Panc1 (cell line): ENCODE data around the gene GALNT10. TPM values are rescaled to one million over a fixed set of nuclear protein-coding genes. Genes with fewer than 3 reads are reported as not detected.
A peak's percentile ranks its signal among the peaks of the same experiment; 100 is the strongest.

Source experiments
- ATAC-seq: fragments of 200-7000 bp; cut with Tn5 transposase; 2 replicates; pipeline ENCODE4 v1.9.1; 2020; ENCODE audit warnings: mild to moderate bottlenecking, moderate library complexity
- BruUV-seq: library from RNA; stranded (reverse); fragments of 400-500 nt; replicated peaks from 2 replicates; lab custom pipeline; 2021; lab: Mats Ljungman, UMichigan
- CTCF ChIA-PET: fragments of 300-600 bp; sonication (Branson Sonifier 250); formaldehyde crosslinking; loops from one replicate; lab custom pipeline; 2022; ENCODE audit warnings: antibody characterized with exemption; lab: Charles Lee
- POLR2A ChIA-PET: fragments of 300-600 bp; sonication (Branson Sonifier 250); formaldehyde crosslinking; loops from one replicate; lab custom pipeline; 2022; ENCODE audit warnings: antibody characterized with exemption; lab: Charles Lee
- DNase-seq: peaks from one replicate; pipeline ENCODE4 v3.0.0-alpha.2; 2010; ENCODE audit warnings: low read depth, low spot score
- H3K27ac ChIP-seq: 2 replicates; pipeline ENCODE4 v1.5.1; 2011; ENCODE audit warnings: mild to moderate bottlenecking, low read length, inconsistent platforms
- H3K27me3 ChIP-seq: fragments of 200-500 bp; sonication (Bioruptor generic); 2 replicates; pipeline ENCODE4 v1.6.0; 2014; ENCODE audit warnings: low read length, inconsistent platforms; ENCODE audit not compliant: control insufficient read depth, insufficient read depth
- H3K36me3 ChIP-seq: fragments of 200-500 bp; sonication (Bioruptor generic); 2 replicates; pipeline ENCODE4 v1.5.1; 2014; ENCODE audit warnings: inconsistent platforms, mild to moderate bottlenecking, low read length, moderate library complexity; ENCODE audit not compliant: control insufficient read depth, insufficient read depth
- H3K4me1 ChIP-seq: 2 replicates; pipeline ENCODE4 v1.5.1; 2011; ENCODE audit warnings: inconsistent platforms, mild to moderate bottlenecking, low read length, moderate library complexity; ENCODE audit not compliant: control insufficient read depth, insufficient read depth
- H3K4me3 ChIP-seq, 2 experiments: 2 replicates each; pipeline ENCODE4 v1.5.1; 2011 to 2012; ENCODE audit warnings: low read depth in 2 of 2, low read length in 2 of 2, mild to moderate bottlenecking in 2 of 2, inconsistent platforms in 1 of 2, moderate library complexity in 1 of 2
- H3K9me3 ChIP-seq: fragments of 200-500 bp; sonication (Bioruptor generic); 2 replicates; pipeline ENCODE4 v1.5.1; 2014; ENCODE audit warnings: low read depth, mild to moderate bottlenecking, inconsistent platforms, low read length, moderate library complexity; ENCODE audit not compliant: control insufficient read depth, insufficient read depth
- CTCF ChIP-seq: fragments of 450-650 bp; IDR thresholded peaks from 2 replicates; pipeline ENCODE4 v1.5.1; 2017; ENCODE audit warnings: mild to moderate bottlenecking
- POLR2AphosphoS5 ChIP-seq: IDR thresholded peaks from 2 replicates; pipeline ENCODE4 v1.6.1; 2012; ENCODE audit warnings: mild to moderate bottlenecking, low read depth, low read length, moderate library complexity
- REST ChIP-seq, 2 experiments: IDR thresholded peaks; 2 replicates each; pipeline ENCODE4 v1.6.1; 2011 to 2012; ENCODE audit warnings: low read depth in 2 of 2, control low read depth in 1 of 2, low read length in 1 of 2, mild to moderate bottlenecking in 1 of 2, moderate library complexity in 1 of 2; ENCODE audit not compliant: insufficient read depth in 1 of 2
- SIN3A ChIP-seq: IDR thresholded peaks from 2 replicates; pipeline ENCODE4 v1.6.1; 2012; ENCODE audit warnings: low read depth, mild to moderate bottlenecking, low read length, moderate library complexity, borderline replicate concordance; ENCODE audit not compliant: insufficient read depth
- TCF7L2 ChIP-seq: IDR thresholded peaks from 2 replicates; pipeline ENCODE4 v1.6.1; 2011; ENCODE audit warnings: mild to moderate bottlenecking, low read depth, low read length, inconsistent platforms
- in situ Hi-C: cut with HindIII; loops from 2 replicates; pipeline ENCODE4 v1.10.0; 2016; ENCODE audit warnings: low sequenced_read_pairs, low pct_unique_long_range_greater_than_20kb
- intact Hi-C: fragments of 100-400 bp; cut with micrococcal nuclease; formaldehyde crosslinking; loops from one replicate; pipeline ENCODE4 v1.10.0; 2022; ENCODE audit not compliant: unreplicated experiment
- total RNA-seq: library from RNA; stranded (reverse); gene quantifications from one replicate; pipeline ENCODE4 v1.2.1, GENCODE V29; 2021; ENCODE audit not compliant: unreplicated experiment

The GALNT10 gene
- total RNA-seq, 1 experiment from 2014 or later, result 50.5 TPM

GRCh38 chr5:154460172-154460571 lies 269.6 kb downstream of the GALNT10 start:
- ATAC-seq (no peak), DNase-seq (no peak)
- CTCF ChIA-PET, result interaction anchor here (0.7 kb wide), 1 partner anchor 40 kb away, joined by 3 read pairs; no protein-coding TSS in a partner anchor
- Histone ChIP-seq H3K27ac (no peak overlapping the region), H3K9me3 (no peaks in the 10 kb centered on the region), H3K4me3 (no peak overlapping the region), H3K36me3 (peaks cover 2% of the 10 kb centered on the region; the same call in 1 of the 2 replicates), H3K4me1 (no peaks in the 10 kb centered on the region), H3K27me3 (no peaks in the 10 kb centered on the region)
- in situ Hi-C loops, result no loop called here
- TF ChIP-seq CTCF (no peak), REST (IDR thresholded peaks at IDR 0.05; ENCODE audit: insufficient read depth in 1 of 2, low read depth in 2 of 2, low read length in 1 of 2) (no peak), TCF7L2 (no peak), SIN3A (no peak), POLR2AphosphoS5 (no peak)
- BruUV-seq, result no TSS peak
- POLR2A ChIA-PET, result interaction anchor here (0.6 kb wide), 1 partner anchor 12 kb away, joined by 5 read pairs; no protein-coding TSS in a partner anchor
- intact Hi-C loops, result no loop called here

- no peak overlapping the region for H3K4me3 ChIP-seq
- no peaks in the 10 kb centered on the region for H3K4me1 ChIP-seq
- H3K27me3 ChIP-seq, result no peaks in the 10 kb centered on the region
- no TSS peak for BruUV-seq
- CTCF ChIA-PET, result interaction anchor here (1.0 kb wide), 1 partner anchor 178 kb away, joined by 3 read pairs; no protein-coding TSS in a partner anchor
- H3K36me3 ChIP-seq, result no peaks in the 10 kb centered on the region
- DNase-seq, result no peak
- no peak overlapping the region for H3K27ac ChIP-seq
- TF ChIP-seq CTCF (peak; percentile 43), TCF7L2 (no peak)
- intact Hi-C loops (no loop called here), in situ Hi-C loops (no loop called here)
- peak; percentile 74; the same call in 1 of the 2 replicates for ATAC-seq
- H3K9me3 ChIP-seq, result no peaks in the 10 kb centered on the region
- POLR2A ChIA-PET, result no interaction called here
These were observed 271.0 kb downstream of the GALNT10 start for GRCh38 chr5:154461531-154461930.
